Kidney epithelial cell (primary cell): Measurements from ENCODE around the gene UBE2D3. TPM values are rescaled to one million over a fixed set of nuclear protein-coding genes. Genes with fewer than 3 reads are reported as not detected.

Experiments used
- DNase-seq: peaks from one replicate; pipeline ENCODE4 v3.0.0-alpha.2; 2010; ENCODE audit warnings: low read depth
- H3K27me3 ChIP-seq: 2 replicates; pipeline ENCODE4 v1.6.0; 2011; ENCODE audit warnings: low read length; ENCODE audit not compliant: control insufficient read depth, insufficient read depth
- H3K36me3 ChIP-seq: 2 replicates; pipeline ENCODE4 v1.5.1; 2011; ENCODE audit warnings: low read length; ENCODE audit not compliant: control insufficient read depth, insufficient read depth
- H3K4me3 ChIP-seq: 2 replicates; pipeline ENCODE4 v1.5.1; 2011; ENCODE audit warnings: low read depth, mild to moderate bottlenecking, control low read depth, low read length
- total RNA-seq: library from RNA; depleted of rRNA; stranded (reverse); fragments of >200 nt; gene quantifications from 2 replicates; pipeline ENCODE4 v1.2.3, GENCODE V29; 2015
- TF ChIP-seq, protein P1 (sequence below): IDR thresholded peaks from 2 replicates; pipeline ENCODE4 v1.5.1; 2011; ENCODE audit warnings: mild to moderate bottlenecking, moderate library complexity, low read length, control low read depth, inconsistent platforms; ENCODE audit not compliant: insufficient read depth, poor library complexity, severe bottlenecking

UBE2D3 gene
- total RNA-seq, 1 donor from 2014 or later: 376 TPM

- H3K4me3 ChIP-seq: no peak overlapping the region
- H3K27me3 ChIP-seq: no peaks in the 10 kb centered on the region
- DNase-seq: no peak
- no peaks in the 10 kb centered on the region for H3K36me3 ChIP-seq
- TF ChIP-seq, protein P1, sequence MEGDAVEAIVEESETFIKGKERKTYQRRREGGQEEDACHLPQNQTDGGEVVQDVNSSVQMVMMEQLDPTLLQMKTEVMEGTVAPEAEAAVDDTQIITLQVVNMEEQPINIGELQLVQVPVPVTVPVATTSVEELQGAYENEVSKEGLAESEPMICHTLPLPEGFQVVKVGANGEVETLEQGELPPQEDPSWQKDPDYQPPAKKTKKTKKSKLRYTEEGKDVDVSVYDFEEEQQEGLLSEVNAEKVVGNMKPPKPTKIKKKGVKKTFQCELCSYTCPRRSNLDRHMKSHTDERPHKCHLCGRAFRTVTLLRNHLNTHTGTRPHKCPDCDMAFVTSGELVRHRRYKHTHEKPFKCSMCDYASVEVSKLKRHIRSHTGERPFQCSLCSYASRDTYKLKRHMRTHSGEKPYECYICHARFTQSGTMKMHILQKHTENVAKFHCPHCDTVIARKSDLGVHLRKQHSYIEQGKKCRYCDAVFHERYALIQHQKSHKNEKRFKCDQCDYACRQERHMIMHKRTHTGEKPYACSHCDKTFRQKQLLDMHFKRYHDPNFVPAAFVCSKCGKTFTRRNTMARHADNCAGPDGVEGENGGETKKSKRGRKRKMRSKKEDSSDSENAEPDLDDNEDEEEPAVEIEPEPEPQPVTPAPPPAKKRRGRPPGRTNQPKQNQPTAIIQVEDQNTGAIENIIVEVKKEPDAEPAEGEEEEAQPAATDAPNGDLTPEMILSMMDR: no peak
Observed at GRCh38 chr4:102850370-102850769, 23.0 kb upstream of the UBE2D3 start.

GRCh38 chr4:102849579-102850104 lies 22.3 kb upstream of the UBE2D3 start:
- DNase-seq: no peak

GRCh38 chr4:102847687-102848086 lies 20.3 kb upstream of the UBE2D3 start:
- Histone ChIP-seq H3K4me3 (no peak overlapping the region), H3K27me3 (no peaks in the 10 kb centered on the region), H3K36me3 (no peaks in the 10 kb centered on the region)
- no peak for DNase-seq
- TF ChIP-seq, protein P1: no peak

More at GRCh38 chr4:102849579-102850104, 22.3 kb upstream of the UBE2D3 start:
- TF ChIP-seq, protein P1: no peak
- H3K4me3 ChIP-seq: no peak overlapping the region
- H3K36me3 ChIP-seq: no peaks in the 10 kb centered on the region
- H3K27me3 ChIP-seq: no peaks in the 10 kb centered on the region

DNA sequence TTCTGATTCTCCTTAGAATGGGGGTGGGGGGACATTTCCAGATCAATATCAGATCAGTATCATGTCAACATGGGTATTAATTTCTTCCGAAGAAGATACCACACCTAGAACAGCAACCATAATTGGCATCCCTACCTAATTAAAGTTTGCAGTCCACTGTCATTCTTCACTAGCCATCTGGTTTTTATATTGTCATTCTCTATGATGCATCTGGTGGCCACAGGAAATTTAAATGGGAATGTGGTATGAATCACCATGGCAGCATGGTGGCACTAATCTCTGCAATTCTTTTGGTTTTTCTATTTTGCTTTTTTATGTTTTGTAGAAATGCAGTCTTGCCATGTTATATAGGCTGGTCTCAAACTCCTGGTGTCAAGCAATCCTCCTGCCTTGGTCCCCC lies 16.6 kb upstream of the UBE2D3 start:
- no peak overlapping the region for H3K4me3 ChIP-seq
- no peak for DNase-seq
- H3K27me3 ChIP-seq: no peaks in the 10 kb centered on the region
- TF ChIP-seq, protein P1: no peak
- no peaks in the 10 kb centered on the region for H3K36me3 ChIP-seq

DNA sequence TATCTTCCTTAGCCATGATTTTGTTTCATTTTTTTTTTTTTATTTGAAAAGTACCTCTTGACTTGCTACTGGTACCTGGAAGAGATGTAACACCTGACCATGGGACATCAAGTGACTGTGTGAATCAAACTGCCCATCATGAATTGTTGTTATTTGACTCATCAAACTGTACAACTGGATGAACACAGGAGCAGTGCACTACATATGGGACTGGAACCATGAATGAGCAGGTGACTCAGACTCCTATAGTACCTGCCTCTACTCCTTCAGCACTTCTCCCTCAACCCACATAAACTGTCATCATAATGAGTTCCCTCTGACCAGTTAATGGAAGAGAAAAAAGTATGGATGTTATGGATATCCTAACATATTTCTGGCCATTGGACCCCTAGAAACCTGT lies 15.9 kb upstream of the UBE2D3 start:
- no peak overlapping the region for H3K4me3 ChIP-seq
- peak; percentile 66 for DNase-seq
- no peaks in the 10 kb centered on the region for H3K36me3 ChIP-seq
- H3K27me3 ChIP-seq: no peaks in the 10 kb centered on the region
- TF ChIP-seq, protein P1: no peak

- Histone ChIP-seq H3K36me3 (no peaks in the 10 kb centered on the region), H3K4me3 (no peak overlapping the region), H3K27me3 (no peaks in the 10 kb centered on the region)
- DNase-seq: no peak
- TF ChIP-seq, protein P1: no peak
Observed at GRCh38 chr4:102842367-102842766, 15.0 kb upstream of the UBE2D3 start.
